Glomerular endothelial cell (primary cell): ENCODE data around the gene SOX8. TPM values are rescaled to one million over a fixed set of nuclear protein-coding genes. Genes with fewer than 3 reads are reported as not detected.

Experiments
- DNase-seq: peaks from one replicate; pipeline ENCODE4 v3.0.0-alpha.2; 2011; ENCODE audit warnings: low read depth, low spot score; ENCODE audit errors: extremely low read depth
- total RNA-seq: library from RNA; depleted of rRNA; stranded (reverse); fragments of >200 nt; gene quantifications from 2 replicates; pipeline ENCODE4 v1.2.3, GENCODE V29; 2015

SOX8 gene
- total RNA-seq, 1 donor from 2014 or later = 0.06 TPM

- DNase-seq = no peak
Measured at GRCh38 chr16:971981-972315, 9.6 kb upstream of the SOX8 start.

- no peak for DNase-seq
Measured at GRCh38 chr16:972316-973002, 9.1 kb upstream of the SOX8 start.

- DNase-seq = no peak
Measured at GRCh38 chr16:973366-973765, 8.2 kb upstream of the SOX8 start.

GRCh38 chr16:974001-974601, 7.5 kb upstream of the SOX8 start:
- no peak for DNase-seq

- no peak for DNase-seq
Measured at GRCh38 chr16:974611-975261, 6.8 kb upstream of the SOX8 start.

- DNase-seq = no peak
Measured at GRCh38 chr16:975291-975690, 6.3 kb upstream of the SOX8 start.

GRCh38 chr16:976389-976931, 5.1 kb upstream of the SOX8 start:
- no peak for DNase-seq

- no peak for DNase-seq
Measured at GRCh38 chr16:977081-977701, 4.4 kb upstream of the SOX8 start.

- no peak for DNase-seq
Measured at GRCh38 chr16:977896-978295, 3.7 kb upstream of the SOX8 start.

GRCh38 chr16:978403-978802, 3.2 kb upstream of the SOX8 start:
- DNase-seq = no peak

- DNase-seq = no peak
Measured at GRCh38 chr16:979147-979546, 2.4 kb upstream of the SOX8 start.

- no peak for DNase-seq
Measured at GRCh38 chr16:979859-980594, 1.5 kb upstream of the SOX8 start.

- DNase-seq = no peak
Measured at GRCh38 chr16:980595-980854, 1.0 kb upstream of the SOX8 start.

- DNase-seq = no peak
Measured at GRCh38 chr16:982145-983043, 824 bp downstream of the SOX8 start.

GRCh38 chr16:983044-984030, 1.8 kb downstream of the SOX8 start:
- DNase-seq = no peak

- DNase-seq = no peak
Measured at GRCh38 chr16:984121-984694, 2.6 kb downstream of the SOX8 start.

GRCh38 chr16:984736-985636, 3.4 kb downstream of the SOX8 start:
- no peak for DNase-seq
